Keratinocyte (primary cell): ENCODE data around the gene IPPK. TPM values are rescaled to one million over a fixed set of nuclear protein-coding genes. Genes with fewer than 3 reads are reported as not detected.

ENCODE experiments used
- DNase-seq: peaks from one replicate; pipeline ENCODE4 v3.0.0-alpha.2; 2011; ENCODE audit warnings: low read depth, missing footprints, low spot score
- FAIRE-seq: peaks from 2 replicates; lab custom pipeline; 2011; peaks lifted over from hg19 to GRCh38; lab: Jason Lieb, UNC
- H2AFZ ChIP-seq: 2 replicates; pipeline ENCODE4 v1.6.0; 2012; ENCODE audit warnings: low read length, control low read depth, inconsistent platforms; ENCODE audit not compliant: control insufficient read depth
- H3K27ac ChIP-seq: 2 replicates; pipeline ENCODE4 v1.5.1; 2011; ENCODE audit warnings: low read length; ENCODE audit not compliant: control insufficient read depth, insufficient read depth
- H3K27me3 ChIP-seq: 3 replicates; pipeline ENCODE4 v1.6.0; 2011; ENCODE audit warnings: low read length; ENCODE audit not compliant: control insufficient read depth, insufficient read depth; ENCODE audit errors: extremely low read depth
- H3K36me3 ChIP-seq, 2 experiments: 2 replicates in 1 of 2; 3 replicates in 1 of 2; pipeline ENCODE4 v1.5.1; 2011; ENCODE audit warnings: low read length in 2 of 2, mild to moderate bottlenecking in 1 of 2; ENCODE audit not compliant: control insufficient read depth in 2 of 2, insufficient read depth in 2 of 2; ENCODE audit errors: extremely low read depth in 1 of 2
- H3K4me1 ChIP-seq: 3 replicates; pipeline ENCODE4 v1.5.1; 2011; ENCODE audit warnings: low read length; ENCODE audit not compliant: control insufficient read depth, insufficient read depth; ENCODE audit errors: extremely low read depth
- H3K4me2 ChIP-seq: 3 replicates; pipeline ENCODE4 v1.6.0; 2011; ENCODE audit warnings: low read depth, low read length; ENCODE audit not compliant: control insufficient read depth, insufficient read depth; ENCODE audit errors: extremely low read depth
- H3K4me3 ChIP-seq, 3 experiments: fragments of 200-600 bp in 1 of 3; sonication (generic) in 1 of 3; 2 replicates in 2 of 3; 3 replicates in 1 of 3; pipeline ENCODE4 v1.5.1; 2011 to 2016; ENCODE audit warnings: low read length in 3 of 3, mild to moderate bottlenecking in 3 of 3, control low read depth in 2 of 3, inconsistent platforms in 1 of 3, low read depth in 1 of 3, mixed read lengths in 1 of 3, mixed run types in 1 of 3, moderate library complexity in 1 of 3; ENCODE audit not compliant: control insufficient read depth in 2 of 3, insufficient read depth in 2 of 3; ENCODE audit errors: extremely low read depth in 1 of 3
- H3K79me2 ChIP-seq: 2 replicates; pipeline ENCODE4 v1.6.0; 2012; ENCODE audit warnings: low read length; ENCODE audit not compliant: control insufficient read depth, insufficient read depth
- H3K9ac ChIP-seq: 3 replicates; pipeline ENCODE4 v1.6.0; 2011; ENCODE audit warnings: low read length; ENCODE audit not compliant: control insufficient read depth, insufficient read depth; ENCODE audit errors: extremely low read depth
- H3K9me1 ChIP-seq: 3 replicates; pipeline ENCODE4 v1.6.0; 2011; ENCODE audit warnings: low read length; ENCODE audit not compliant: control insufficient read depth, insufficient read depth; ENCODE audit errors: extremely low read depth
- H3K9me3 ChIP-seq: 2 replicates; pipeline ENCODE4 v1.5.1; 2012; ENCODE audit warnings: low read depth, low read length; ENCODE audit not compliant: control insufficient read depth
- H4K20me1 ChIP-seq: 3 replicates; pipeline ENCODE4 v1.6.0; 2011; ENCODE audit warnings: low read length; ENCODE audit not compliant: control insufficient read depth, insufficient read depth; ENCODE audit errors: extremely low read depth
- CTCF ChIP-seq, 3 experiments: IDR thresholded peaks in 1 of 3; conservative IDR thresholded peaks in 1 of 3; optimal IDR thresholded peaks in 1 of 3; 2 replicates in 2 of 3; 3 replicates in 1 of 3; pipeline versions ENCODE3 to v1.5.1; 2011; ENCODE audit warnings: low read length in 3 of 3, mild to moderate bottlenecking in 3 of 3, moderate library complexity in 2 of 3, control low read depth in 1 of 3, inconsistent platforms in 1 of 3; ENCODE audit not compliant: insufficient read depth in 2 of 3; ENCODE audit errors: extremely low read depth in 1 of 3
- EZH2 ChIP-seq: IDR thresholded peaks from one replicate; pipeline ENCODE4 v1.6.1; 2012; ENCODE audit warnings: inconsistent platforms, mild to moderate bottlenecking, low read length, moderate library complexity
- dilution Hi-C: fragments of 300-500 bp; cut with MboI; formaldehyde crosslinking; loops from one replicate; pipeline ENCODE4 v1.7.0; 2020; ENCODE audit warnings: low sequenced_read_pairs; ENCODE audit not compliant: extremely low pct_ligation_motif_present
- polyA plus RNA-seq, 5 experiments: library from polyadenylated mRNA; depleted of rRNA in 3 of 5; stranded (reverse) in 3 of 5; stranded (forward) in 1 of 5; unstranded in 1 of 5; fragments of >200 nt; gene quantifications; 1 replicate in 1 of 5; 2 replicates in 3 of 5; 3 replicates in 1 of 5; pipeline versions ENCODE4 v1.2.1 to v1.2.3, GENCODE V29; 2011 to 2012; ENCODE audit warnings: missing spikeins in 2 of 5, low read depth in 1 of 5, low replicate concordance in 1 of 5

The IPPK gene
- polyA plus RNA-seq, 1 donor (not counting 4 experiments of a cell fraction or from before 2014, with no cell fraction given): 32.4 TPM

DNA sequence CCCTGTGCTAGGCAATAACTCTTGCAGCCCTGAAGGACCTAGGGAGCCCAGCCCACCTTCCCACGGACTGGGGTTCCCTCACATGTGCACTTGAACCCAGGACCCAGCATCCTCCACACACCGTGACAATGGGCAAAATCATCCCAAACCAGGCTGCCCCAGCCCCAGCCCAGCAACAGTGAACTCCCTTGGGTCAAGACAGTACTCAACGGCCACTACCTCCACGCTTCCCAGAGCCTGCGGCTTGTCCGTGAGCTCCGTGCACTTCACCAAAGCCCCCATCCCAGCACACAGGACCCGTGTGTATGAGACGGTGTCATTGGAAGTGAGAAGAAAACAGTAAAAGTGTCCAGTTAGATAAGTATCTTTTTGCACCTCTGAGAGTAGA lies 55.8 kb downstream of the IPPK start:
- H3K4me3 ChIP-seq: no peak overlapping the region
- H3K9ac ChIP-seq: no peak overlapping the region
- TF ChIP-seq CTCF (optimal IDR thresholded peaks at IDR 0.05 in 1 of 3, IDR thresholded peaks at IDR 0.05 in 1 of 3, conservative IDR thresholded peaks at IDR 0.05 in 1 of 3; ENCODE audit: extremely low read depth in 1 of 3, insufficient read depth in 2 of 3, low read length in 3 of 3) (no peak), EZH2 (no peak)
- H3K36me3 ChIP-seq: peaks cover 14 to 32% of the 10 kb centered on the region in 2 experiments
- no peaks in the 10 kb centered on the region for H3K27me3 ChIP-seq
- no peaks in the 10 kb centered on the region for H4K20me1 ChIP-seq
- no peaks in the 10 kb centered on the region for H3K79me2 ChIP-seq
- DNase-seq: no peak
- H3K27ac ChIP-seq: no peak overlapping the region
- no peaks in the 10 kb centered on the region for H3K9me1 ChIP-seq
- dilution Hi-C loops: no loop called here
- no peak overlapping the region for H3K4me2 ChIP-seq
- FAIRE-seq: no peak
- peaks cover 15% of the 10 kb centered on the region for H3K4me1 ChIP-seq
- H2AFZ ChIP-seq: no peak overlapping the region
- no peaks in the 10 kb centered on the region for H3K9me3 ChIP-seq

DNA sequence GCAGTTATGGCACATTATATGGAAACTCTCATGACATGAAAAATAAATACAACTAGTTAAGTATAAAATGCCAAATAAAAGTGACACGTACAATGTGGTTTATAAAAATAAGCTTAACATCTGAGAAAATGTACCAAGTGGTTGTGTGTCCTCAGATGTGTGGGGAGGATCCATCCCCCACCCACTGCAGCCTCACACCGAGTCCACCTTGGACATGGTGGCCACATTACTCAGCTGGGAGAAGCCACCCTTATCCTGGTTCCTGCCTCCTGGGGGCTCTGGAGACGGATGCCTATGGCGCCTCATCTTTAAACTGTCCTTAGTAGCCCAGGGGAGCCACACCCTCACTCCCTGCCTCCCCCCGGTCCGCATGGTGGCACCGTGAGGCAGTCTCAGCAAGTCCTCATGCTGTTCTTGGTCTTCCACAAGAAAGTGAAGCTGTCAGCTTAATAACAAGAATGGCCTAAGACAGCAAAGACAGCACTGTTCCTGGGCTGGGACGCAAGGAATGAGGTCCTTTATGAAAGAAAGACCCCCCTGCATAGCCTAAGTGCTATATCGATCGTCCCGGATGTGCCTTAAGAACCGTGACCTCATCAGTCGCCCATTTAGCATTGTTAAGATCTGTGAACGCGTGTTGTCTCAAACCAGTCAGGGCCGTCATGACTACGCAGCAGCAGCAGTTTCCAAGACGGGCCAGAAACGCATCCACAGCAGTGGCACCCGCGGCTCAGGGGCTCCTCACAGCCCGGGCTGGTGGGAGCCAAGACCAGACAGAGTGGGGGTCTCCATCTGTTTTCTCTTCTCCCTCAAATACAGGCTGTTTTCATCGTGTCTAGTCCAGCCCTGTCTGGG lies 56.4 kb downstream of the IPPK start:
- peaks cover 15% of the 10 kb centered on the region for H3K4me1 ChIP-seq

More for the DNA sequence above, 56.4 kb downstream of the IPPK start:
- no peaks in the 10 kb centered on the region for H3K27me3 ChIP-seq
- no peaks in the 10 kb centered on the region for H3K9me3 ChIP-seq
- TF ChIP-seq CTCF (optimal IDR thresholded peaks at IDR 0.05 in 1 of 3, IDR thresholded peaks at IDR 0.05 in 1 of 3, conservative IDR thresholded peaks at IDR 0.05 in 1 of 3; ENCODE audit: extremely low read depth in 1 of 3, insufficient read depth in 2 of 3, low read length in 3 of 3) (no peak), EZH2 (no peak)
- no peak overlapping the region for H3K9ac ChIP-seq
- no peak for FAIRE-seq
- no peak overlapping the region for H3K27ac ChIP-seq
- dilution Hi-C loops: no loop called here
- H3K36me3 ChIP-seq: peaks cover 14 to 32% of the 10 kb centered on the region in 2 experiments
- H3K4me3 ChIP-seq: no peak overlapping the region
- no peaks in the 10 kb centered on the region for H3K9me1 ChIP-seq
- no peak overlapping the region for H3K4me2 ChIP-seq
- H2AFZ ChIP-seq: no peak overlapping the region
- H4K20me1 ChIP-seq: no peaks in the 10 kb centered on the region
- H3K79me2 ChIP-seq: no peaks in the 10 kb centered on the region
- no peak for DNase-seq
